IMR-90 (cell line): ENCODE results near the gene ZSCAN5A. TPM values are rescaled to one million over a fixed set of nuclear protein-coding genes. Genes with fewer than 3 reads are reported as not detected.

Source experiments
- ATAC-seq: fragments of 200-7000 bp; cut with Tn5 transposase; 2 replicates; pipeline ENCODE4 v1.9.1; 2020; ENCODE audit warnings: low read depth, mild to moderate bottlenecking, moderate library complexity
- BruUV-seq: library from RNA; stranded (reverse); fragments of 400-500 nt; replicated peaks from 2 replicates; lab custom pipeline; 2021; lab: Mats Ljungman, UMichigan
- CTCF ChIA-PET: fragments of 300-600 bp; formaldehyde crosslinking; extraction: SDS; loops from one replicate; lab custom pipeline; 2021; ENCODE audit warnings: antibody characterized with exemption; lab: Yijun Ruan, JAX
- POLR2A ChIA-PET: fragments of 300-600 bp; sonication (Branson Sonifier 250); formaldehyde crosslinking; loops from one replicate; lab custom pipeline; 2022; ENCODE audit warnings: antibody characterized with exemption; ENCODE audit not compliant: unreplicated experiment; lab: Charles Lee
- DNase-seq: peaks from one replicate; pipeline ENCODE4 v3.0.0; 2013
- H2AFZ ChIP-seq: replicated peaks from 2 replicates; pipeline ENCODE3; 2013; ENCODE audit warnings: low read length, mild to moderate bottlenecking; ENCODE audit not compliant: poor library complexity
- H2AK5ac ChIP-seq: 2 replicates; pipeline ENCODE4 v1.6.1; 2013; ENCODE audit warnings: low read depth, low read length, inconsistent platforms
- H2AK9ac ChIP-seq: replicated peaks from 2 replicates; pipeline ENCODE3; 2013; ENCODE audit warnings: mild to moderate bottlenecking, low read depth, low read length, moderate library complexity; ENCODE audit not compliant: poor library complexity
- H2BK120ac ChIP-seq: 2 replicates; pipeline ENCODE4 v1.6.1; 2013; ENCODE audit warnings: low read depth, low read length, inconsistent platforms
- H2BK15ac ChIP-seq: 3 replicates; pipeline ENCODE4 v1.6.1; 2013; ENCODE audit warnings: low read depth, low read length, inconsistent platforms
- H2BK20ac ChIP-seq: 2 replicates; pipeline ENCODE4 v1.6.1; 2013; ENCODE audit warnings: low read depth, mild to moderate bottlenecking, inconsistent platforms, low read length, moderate library complexity
- H2BK5ac ChIP-seq: 2 replicates; pipeline ENCODE4 v1.6.1; 2013; ENCODE audit warnings: mild to moderate bottlenecking, low read depth, low read length, inconsistent platforms; ENCODE audit not compliant: poor library complexity, severe bottlenecking
- H3K14ac ChIP-seq: replicated peaks from 2 replicates; pipeline ENCODE4 v1.6.1; 2013; ENCODE audit warnings: low read depth, low read length, inconsistent platforms
- H3K18ac ChIP-seq: 2 replicates; pipeline ENCODE4 v1.6.1; 2013; ENCODE audit warnings: low read depth, low read length, control low read depth
- H3K23ac ChIP-seq: 2 replicates; pipeline ENCODE4 v1.6.1; 2013; ENCODE audit warnings: low read depth, low read length, inconsistent platforms
- H3K27ac ChIP-seq: 2 replicates; pipeline ENCODE4 v1.5.1; 2013; ENCODE audit warnings: mild to moderate bottlenecking, control low read depth, low read length; ENCODE audit not compliant: insufficient read depth
- H3K27me3 ChIP-seq: 2 replicates; pipeline ENCODE4 v1.6.1; 2013; ENCODE audit warnings: low read length; ENCODE audit not compliant: control insufficient read depth, insufficient read depth
- H3K36me3 ChIP-seq: 2 replicates; pipeline ENCODE4 v1.6.1; 2013; ENCODE audit warnings: low read length, mixed read lengths; ENCODE audit not compliant: control insufficient read depth, insufficient read depth
- H3K4ac ChIP-seq: 2 replicates; pipeline ENCODE4 v1.6.1; 2013; ENCODE audit warnings: low read depth, low read length, inconsistent platforms
- H3K4me1 ChIP-seq: 2 replicates; pipeline ENCODE4 v1.6.1; 2013; ENCODE audit warnings: low read length, mixed read lengths; ENCODE audit not compliant: control insufficient read depth, insufficient read depth
- H3K4me2 ChIP-seq: 2 replicates; pipeline ENCODE4 v1.6.1; 2013; ENCODE audit warnings: low read depth, mild to moderate bottlenecking, control low read depth, low read length, moderate library complexity
- H3K4me3 ChIP-seq: 2 replicates; pipeline ENCODE4 v1.5.1; 2013; ENCODE audit warnings: low read depth, mild to moderate bottlenecking, control low read depth, low read length, moderate library complexity; ENCODE audit not compliant: insufficient read depth
- H3K56ac ChIP-seq: 2 replicates; pipeline ENCODE4 v1.6.1; 2013; ENCODE audit warnings: low read length, inconsistent platforms; ENCODE audit not compliant: insufficient read depth; ENCODE audit errors: extremely low read depth
- H3K79me1 ChIP-seq, 2 experiments: 2 replicates each; pipeline ENCODE4 v1.6.1; 2013; ENCODE audit warnings: low read length in 2 of 2, inconsistent platforms in 1 of 2, low read depth in 1 of 2
- H3K9ac ChIP-seq: 2 replicates; pipeline ENCODE4 v1.6.1; 2013; ENCODE audit warnings: low read depth, low read length, control low read depth
- H3K9me1 ChIP-seq: 2 replicates; pipeline ENCODE4 v1.6.1; 2013; ENCODE audit warnings: low read length, inconsistent platforms; ENCODE audit not compliant: insufficient read depth
- H3K9me3 ChIP-seq: 2 replicates; pipeline ENCODE4 v1.6.1; 2013; ENCODE audit warnings: low read length; ENCODE audit not compliant: control insufficient read depth, insufficient read depth
- H4K20me1 ChIP-seq: 2 replicates; pipeline ENCODE4 v1.6.1; 2013; ENCODE audit warnings: low read length, inconsistent platforms; ENCODE audit not compliant: insufficient read depth
- H4K5ac ChIP-seq: 2 replicates; pipeline ENCODE4 v1.6.1; 2013; ENCODE audit warnings: mild to moderate bottlenecking, low read depth, low read length, control low read depth
- H4K8ac ChIP-seq, 2 experiments: 2 replicates each; pipeline ENCODE4 v1.6.1; 2013; ENCODE audit warnings: low read depth in 2 of 2, low read length in 2 of 2, control low read depth in 1 of 2, inconsistent platforms in 1 of 2
- H4K91ac ChIP-seq: 2 replicates; pipeline ENCODE4 v1.6.1; 2013; ENCODE audit warnings: low read depth, low read length, inconsistent platforms; ENCODE audit not compliant: insufficient read depth
- BHLHE40 ChIP-seq: fragments of 150-350 bp; IDR thresholded peaks from 2 replicates; pipeline ENCODE4 v1.6.1; 2016; ENCODE audit warnings: mild to moderate bottlenecking, low read depth, low read length
- CTCF ChIP-seq: conservative IDR thresholded peaks from 2 replicates; pipeline ENCODE4 v1.5.1; 2012; ENCODE audit warnings: mild to moderate bottlenecking, low read depth, low read length, improper control_type of control experiment
- MAFK ChIP-seq: IDR thresholded peaks from 2 replicates; pipeline ENCODE4 v1.6.1; 2012; ENCODE audit warnings: low read depth, low read length, improper control_type of control experiment
- RAD21 ChIP-seq: IDR thresholded peaks from 2 replicates; pipeline ENCODE4 v1.6.1; 2012; ENCODE audit warnings: low read length, improper control_type of control experiment
- RFX5 ChIP-seq: IDR thresholded peaks from 2 replicates; pipeline ENCODE4 v1.8.0; 2012; ENCODE audit warnings: low read depth, mild to moderate bottlenecking, low read length, moderate library complexity
- SMC3 ChIP-seq: fragments of 150-350 bp; IDR thresholded peaks from 2 replicates; pipeline ENCODE4 v1.6.1; 2016; ENCODE audit warnings: low read depth, mild to moderate bottlenecking, antibody characterized with exemption, low read length, moderate library complexity
- USF2 ChIP-seq: fragments of 150-350 bp; IDR thresholded peaks from 2 replicates; pipeline ENCODE4 v1.6.1; 2017; ENCODE audit warnings: mild to moderate bottlenecking, antibody characterized with exemption, low read length, low read depth
- WGBS, 2 experiments: methylation state at CpG; one replicate each; pipeline versions ENCODE4 v1.1.5 to v1.1.7; 2013; ENCODE audit warnings: missing lambda C conversion rate in 2 of 2; ENCODE audit not compliant: insufficient read length in 1 of 2; ENCODE audit errors: extremely low coverage in 2 of 2; 5-methylcytosine and 5-hydroxymethylcytosine counted together
- dilution Hi-C: fragments of 300-500 bp; cut with HindIII; formaldehyde crosslinking; loops from one replicate; pipeline ENCODE4 v1.14.3; 2018; ENCODE audit warnings: low sequenced_read_pairs; ENCODE audit not compliant: unreplicated experiment
- in situ Hi-C: fragments of 300-500 bp; cut with MboI; formaldehyde crosslinking; loops from 3 replicates; pipeline ENCODE4 v1.14.3; 2019; ENCODE audit warnings: low sequenced_read_pairs, inconsistent platforms, mixed read lengths
- intact Hi-C: fragments of 100-400 bp; cut with micrococcal nuclease; formaldehyde crosslinking; loops from 2 replicates; pipeline ENCODE4 v1.10.0; 2022
- polyA plus RNA-seq, 3 experiments: library from polyadenylated mRNA; depleted of rRNA; stranded (reverse); fragments of >200 nt; gene quantifications; 2 replicates each; pipeline ENCODE4 v1.2.3, GENCODE V29; 2012; ENCODE audit warnings: low replicate concordance in 1 of 3
- total RNA-seq: library from RNA; depleted of rRNA; stranded (reverse); fragments of >200 nt; gene quantifications from 2 replicates; pipeline ENCODE4 v1.2.3, GENCODE V29; 2012
- TF ChIP-seq, protein P1 (sequence below): fragments of 150-350 bp; IDR thresholded peaks from 2 replicates; pipeline ENCODE4 v1.6.1; 2016; ENCODE audit warnings: low read depth, mild to moderate bottlenecking, low read length, moderate library complexity, borderline replicate concordance

The ZSCAN5A gene
- total and polyA plus RNA-seq, 2 of the 4 experiments (the other 2 are of a cell fraction): 4.3 to 5.0 TPM

GRCh38 chr19:56350416-56351045 lies 35.9 kb upstream of the ZSCAN5A start:
- no peak overlapping the region for H3K4me3 ChIP-seq
- H3K27me3 ChIP-seq: no peaks in the 10 kb centered on the region
- H3K9ac ChIP-seq: no peak overlapping the region
- H3K18ac ChIP-seq: no peak overlapping the region
- CTCF ChIA-PET: no interaction called here
- H4K20me1 ChIP-seq: no peaks in the 10 kb centered on the region
- H4K8ac ChIP-seq: no peak overlapping the region
- no peak overlapping the region for H3K27ac ChIP-seq
- H2AK9ac ChIP-seq: no peak overlapping the region
- dilution Hi-C loops: no loop called here
- ATAC-seq (peak; percentile 81), DNase-seq (peak; percentile 41)
- in situ Hi-C loops: no loop called here
- H3K9me3 ChIP-seq: peaks cover 4% of the 10 kb centered on the region; the same call in 1 of the 2 replicates
- H2BK15ac ChIP-seq: no peak overlapping the region
- intact Hi-C loops: loop anchor here (1.0 kb wide), 2 partner anchors 97 to 284 kb away; no protein-coding TSS in a partner anchor
- H3K9me1 ChIP-seq: no peaks in the 10 kb centered on the region
- H3K23ac ChIP-seq: no peak overlapping the region
- WGBS, 2 experiments: no CpG with 5 or more reads among the region's 8 CpGs
- H3K36me3 ChIP-seq: no peaks in the 10 kb centered on the region
- H2BK5ac ChIP-seq: no peak overlapping the region
- no peak overlapping the region for H2AFZ ChIP-seq
- no TSS peak for BruUV-seq
- H2BK20ac ChIP-seq: no peak overlapping the region
- H4K5ac ChIP-seq: no peak overlapping the region
- H2BK120ac ChIP-seq: no peak overlapping the region
- TF ChIP-seq RFX5 (no peak), MAFK (no peak), CTCF (peak; percentile 70), BHLHE40 (no peak), SMC3 (peak; percentile 36), USF2 (no peak), RAD21 (peak; percentile 65)
- TF ChIP-seq, protein P1, sequence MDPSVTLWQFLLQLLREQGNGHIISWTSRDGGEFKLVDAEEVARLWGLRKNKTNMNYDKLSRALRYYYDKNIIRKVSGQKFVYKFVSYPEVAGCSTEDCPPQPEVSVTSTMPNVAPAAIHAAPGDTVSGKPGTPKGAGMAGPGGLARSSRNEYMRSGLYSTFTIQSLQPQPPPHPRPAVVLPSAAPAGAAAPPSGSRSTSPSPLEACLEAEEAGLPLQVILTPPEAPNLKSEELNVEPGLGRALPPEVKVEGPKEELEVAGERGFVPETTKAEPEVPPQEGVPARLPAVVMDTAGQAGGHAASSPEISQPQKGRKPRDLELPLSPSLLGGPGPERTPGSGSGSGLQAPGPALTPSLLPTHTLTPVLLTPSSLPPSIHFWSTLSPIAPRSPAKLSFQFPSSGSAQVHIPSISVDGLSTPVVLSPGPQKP: no peak
- no peak overlapping the region for H3K4ac ChIP-seq
- POLR2A ChIA-PET: no interaction called here
- no peak overlapping the region for H3K4me2 ChIP-seq
- no peaks in the 10 kb centered on the region for H3K4me1 ChIP-seq
- no peak overlapping the region; the same call in 1 of the 2 replicates for H3K56ac ChIP-seq
- H3K79me1 ChIP-seq: no peaks in the 10 kb centered on the region
- no peak overlapping the region for H3K14ac ChIP-seq
- H2AK5ac ChIP-seq: no peak overlapping the region
- no peak overlapping the region for H4K91ac ChIP-seq
